ENCODE measurements around the gene MYPOP.

DNA sequence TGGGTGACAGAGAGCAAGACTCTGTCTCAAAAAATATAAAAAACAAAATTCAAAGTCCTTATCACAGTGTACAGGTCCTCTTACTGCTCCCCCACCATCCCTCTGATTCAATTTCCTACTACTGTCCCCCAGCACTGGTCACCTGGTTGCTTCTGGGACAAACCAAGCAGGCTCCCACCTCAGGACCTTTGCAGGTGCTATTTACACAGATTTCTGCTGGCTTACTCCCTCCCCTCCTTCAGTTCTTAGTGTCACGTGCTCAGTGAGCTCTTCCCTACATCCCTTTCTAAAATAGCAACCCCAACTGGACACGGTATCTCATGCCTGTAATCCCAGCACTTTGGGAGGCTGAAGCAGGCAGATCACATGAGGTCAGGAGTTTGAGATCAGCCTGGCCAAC lies 22.4 kb downstream of the MYPOP start:
- TF ChIP-seq EZH2phosphoT487 (IDR thresholded peaks at IDR 0.05; ENCODE audit: low read depth) = no peak
- TF ChIP-seq, protein P1, sequence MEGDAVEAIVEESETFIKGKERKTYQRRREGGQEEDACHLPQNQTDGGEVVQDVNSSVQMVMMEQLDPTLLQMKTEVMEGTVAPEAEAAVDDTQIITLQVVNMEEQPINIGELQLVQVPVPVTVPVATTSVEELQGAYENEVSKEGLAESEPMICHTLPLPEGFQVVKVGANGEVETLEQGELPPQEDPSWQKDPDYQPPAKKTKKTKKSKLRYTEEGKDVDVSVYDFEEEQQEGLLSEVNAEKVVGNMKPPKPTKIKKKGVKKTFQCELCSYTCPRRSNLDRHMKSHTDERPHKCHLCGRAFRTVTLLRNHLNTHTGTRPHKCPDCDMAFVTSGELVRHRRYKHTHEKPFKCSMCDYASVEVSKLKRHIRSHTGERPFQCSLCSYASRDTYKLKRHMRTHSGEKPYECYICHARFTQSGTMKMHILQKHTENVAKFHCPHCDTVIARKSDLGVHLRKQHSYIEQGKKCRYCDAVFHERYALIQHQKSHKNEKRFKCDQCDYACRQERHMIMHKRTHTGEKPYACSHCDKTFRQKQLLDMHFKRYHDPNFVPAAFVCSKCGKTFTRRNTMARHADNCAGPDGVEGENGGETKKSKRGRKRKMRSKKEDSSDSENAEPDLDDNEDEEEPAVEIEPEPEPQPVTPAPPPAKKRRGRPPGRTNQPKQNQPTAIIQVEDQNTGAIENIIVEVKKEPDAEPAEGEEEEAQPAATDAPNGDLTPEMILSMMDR (IDR thresholded peaks at IDR 0.05; ENCODE audit: low read depth, low read length) = no peak

Measured in OCI-LY3 (cell line).